ENCODE measurements around the gene ANKRD6.

Gene ANKRD6

DNA sequence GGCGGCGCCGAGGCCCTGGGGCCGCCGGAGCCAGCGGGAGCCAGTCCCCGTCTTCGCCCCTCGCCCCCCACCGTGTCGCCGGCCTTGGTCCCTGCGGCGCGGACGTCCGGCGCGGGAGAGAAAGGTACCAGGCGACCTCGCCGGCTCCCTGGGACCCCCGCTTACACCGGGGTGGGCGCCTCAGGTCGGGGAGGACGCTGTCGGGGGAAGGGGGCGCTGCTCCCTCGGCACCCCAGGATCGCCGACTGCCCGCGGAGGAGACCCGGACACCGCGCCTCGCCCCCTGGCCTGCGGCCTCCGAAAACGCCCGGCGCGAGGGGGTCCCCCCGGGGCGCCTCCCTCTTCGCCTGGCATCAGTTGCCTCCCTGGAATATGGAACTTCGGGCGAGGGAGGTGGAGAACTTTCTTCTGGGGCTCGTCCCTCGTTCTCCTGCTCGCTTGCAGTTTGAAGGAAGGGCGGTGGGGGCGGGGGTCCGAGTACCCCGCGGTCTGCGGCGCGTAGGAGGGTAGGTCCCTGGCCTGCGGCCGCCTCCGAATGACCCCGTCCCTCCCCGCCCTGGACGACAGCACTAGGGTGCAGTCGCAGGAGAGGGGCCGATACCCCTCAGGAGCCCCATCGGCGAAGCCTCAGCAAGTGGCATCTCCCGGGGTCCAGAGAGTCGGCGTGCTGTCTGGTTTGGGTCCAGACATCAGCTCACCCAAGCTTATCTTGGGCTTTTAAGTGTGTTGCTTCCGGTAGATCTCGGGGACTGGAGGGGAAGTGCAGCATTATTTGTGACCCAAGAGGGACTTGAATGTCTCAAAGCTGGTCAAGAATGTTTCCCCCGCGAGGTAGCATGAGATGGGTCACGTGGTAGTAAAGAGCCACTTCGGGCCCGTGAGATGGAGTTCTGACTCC is 549 bp downstream of the ANKRD6 start:
- H3K27ac ChIP-seq = no peak overlapping the region
- POLR2A ChIA-PET (ENCODE audit: low non-redundant PET) = no interaction called here
- DNase-seq (ENCODE audit: low spot score) = no peak
- CTCF ChIA-PET = interaction anchor here (1.1 to 1.4 kb wide), 2 partner anchors 11 to 176 kb away, joined by 3 to 4 read pairs; no protein-coding TSS in a partner anchor
- TF ChIP-seq, protein P1, sequence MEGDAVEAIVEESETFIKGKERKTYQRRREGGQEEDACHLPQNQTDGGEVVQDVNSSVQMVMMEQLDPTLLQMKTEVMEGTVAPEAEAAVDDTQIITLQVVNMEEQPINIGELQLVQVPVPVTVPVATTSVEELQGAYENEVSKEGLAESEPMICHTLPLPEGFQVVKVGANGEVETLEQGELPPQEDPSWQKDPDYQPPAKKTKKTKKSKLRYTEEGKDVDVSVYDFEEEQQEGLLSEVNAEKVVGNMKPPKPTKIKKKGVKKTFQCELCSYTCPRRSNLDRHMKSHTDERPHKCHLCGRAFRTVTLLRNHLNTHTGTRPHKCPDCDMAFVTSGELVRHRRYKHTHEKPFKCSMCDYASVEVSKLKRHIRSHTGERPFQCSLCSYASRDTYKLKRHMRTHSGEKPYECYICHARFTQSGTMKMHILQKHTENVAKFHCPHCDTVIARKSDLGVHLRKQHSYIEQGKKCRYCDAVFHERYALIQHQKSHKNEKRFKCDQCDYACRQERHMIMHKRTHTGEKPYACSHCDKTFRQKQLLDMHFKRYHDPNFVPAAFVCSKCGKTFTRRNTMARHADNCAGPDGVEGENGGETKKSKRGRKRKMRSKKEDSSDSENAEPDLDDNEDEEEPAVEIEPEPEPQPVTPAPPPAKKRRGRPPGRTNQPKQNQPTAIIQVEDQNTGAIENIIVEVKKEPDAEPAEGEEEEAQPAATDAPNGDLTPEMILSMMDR (conservative IDR thresholded peaks at IDR 0.05; ENCODE audit: low read depth) = peak; percentile 65

DNA sequence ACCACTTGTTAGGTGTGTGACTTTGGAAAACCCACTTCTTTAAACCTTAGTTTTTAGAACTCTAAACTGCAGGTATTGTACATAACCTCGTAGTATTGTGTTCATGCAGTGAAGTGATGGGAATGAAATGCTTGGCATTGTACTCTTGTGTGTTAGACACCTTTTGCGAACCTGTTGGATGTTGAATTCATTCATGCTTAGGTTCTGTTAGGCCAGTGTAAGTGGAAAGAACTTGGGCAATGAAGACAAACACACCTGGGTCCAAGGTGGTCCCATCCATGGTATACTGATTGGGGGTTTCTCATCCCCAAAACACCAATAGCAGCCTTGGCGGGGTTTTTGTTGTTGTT is 1.2 kb downstream of the ANKRD6 start:
- no peak for DNase-seq (ENCODE audit: low spot score)
- CTCF ChIA-PET = interaction anchor here (0.6 kb wide), 1 partner anchor 77 kb away, joined by 5 read pairs; no protein-coding TSS in a partner anchor
- no peak overlapping the region for H3K27ac ChIP-seq
- TF ChIP-seq, protein P1 (conservative IDR thresholded peaks at IDR 0.05; ENCODE audit: low read depth) = no peak
- POLR2A ChIA-PET (ENCODE audit: low non-redundant PET) = no interaction called here

DNA sequence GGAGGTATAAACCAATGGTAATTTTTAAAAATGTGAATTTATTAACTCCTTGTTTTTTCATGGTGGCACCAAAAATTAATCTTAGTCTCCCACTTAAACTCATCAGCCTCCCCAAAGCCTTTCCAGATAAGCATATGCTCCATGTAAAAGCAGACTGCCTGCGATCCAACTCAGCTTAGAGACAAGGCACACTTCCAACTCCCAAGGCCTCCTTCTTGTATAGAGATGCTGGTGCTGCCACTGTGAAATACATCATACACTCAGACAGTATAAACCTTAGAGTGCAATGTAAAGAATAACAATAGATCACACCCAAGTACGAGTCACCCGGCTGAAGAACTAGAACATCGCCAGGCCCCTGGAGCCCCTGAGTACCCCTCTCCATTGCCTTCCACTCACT is 2.0 kb downstream of the ANKRD6 start:
- H3K27ac ChIP-seq = no peak overlapping the region
- DNase-seq (ENCODE audit: low spot score) = no peak
- CTCF ChIA-PET = interaction anchor here (0.6 to 0.9 kb wide), 2 partner anchors 78 to 175 kb away, joined by 4 to 5 read pairs; no protein-coding TSS in a partner anchor
- POLR2A ChIA-PET (ENCODE audit: low non-redundant PET) = no interaction called here
- TF ChIP-seq, protein P1 (conservative IDR thresholded peaks at IDR 0.05; ENCODE audit: low read depth) = no peak

DNA sequence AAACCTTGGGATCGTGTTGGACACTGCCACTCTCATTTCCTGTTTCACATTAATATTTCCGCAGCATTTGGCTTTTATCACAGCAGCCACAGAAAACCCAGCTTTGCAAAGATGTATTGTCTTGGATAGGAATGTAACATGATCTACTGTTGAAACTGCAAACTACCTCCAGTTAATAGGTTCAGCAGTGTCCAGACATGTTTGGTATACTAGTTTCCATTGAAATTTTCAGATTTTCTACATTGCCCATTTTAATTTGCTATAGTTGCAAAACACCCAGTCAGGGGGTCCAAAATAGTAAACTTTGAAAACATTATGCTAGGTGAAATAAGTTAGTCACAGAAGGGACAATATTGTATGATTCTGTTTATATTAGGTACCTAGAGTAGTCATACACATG is 3.3 kb downstream of the ANKRD6 start:
- ChIA-PET POLR2A (ENCODE audit: low non-redundant PET) (no interaction called here), CTCF (interaction anchor here (0.6 to 0.8 kb wide), 2 partner anchors 161 to 1995 kb away, joined by 3 read pairs; no protein-coding TSS in a partner anchor)
- H3K27ac ChIP-seq = no peak overlapping the region
- no peak for DNase-seq (ENCODE audit: low spot score)
- TF ChIP-seq, protein P1 (conservative IDR thresholded peaks at IDR 0.05; ENCODE audit: low read depth) = no peak

DNA sequence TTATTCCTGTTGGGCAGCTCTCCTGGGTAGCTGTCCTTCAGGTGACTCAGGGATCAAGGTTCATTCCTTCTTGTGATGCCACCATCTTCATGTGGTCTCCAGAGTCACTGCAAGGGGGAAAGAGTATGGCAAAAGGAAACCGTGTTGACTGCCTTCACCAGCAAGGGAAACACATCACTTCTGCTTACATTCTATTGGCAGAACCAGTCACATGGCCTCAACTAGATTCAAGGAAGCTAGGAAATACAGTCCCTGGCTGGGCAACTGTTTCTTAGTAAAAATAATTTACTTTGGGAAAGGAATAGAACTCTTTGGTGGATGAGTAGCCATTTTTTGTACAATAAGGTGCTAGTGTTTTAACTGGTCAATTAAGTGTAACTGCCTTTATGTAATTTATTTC is 5.3 kb downstream of the ANKRD6 start:
- TF ChIP-seq, protein P1 (conservative IDR thresholded peaks at IDR 0.05; ENCODE audit: low read depth) = no peak
- ChIA-PET CTCF (no interaction called here), POLR2A (ENCODE audit: low non-redundant PET) (no interaction called here)
- no peak overlapping the region for H3K27ac ChIP-seq
- no peak for DNase-seq (ENCODE audit: low spot score)

DNA sequence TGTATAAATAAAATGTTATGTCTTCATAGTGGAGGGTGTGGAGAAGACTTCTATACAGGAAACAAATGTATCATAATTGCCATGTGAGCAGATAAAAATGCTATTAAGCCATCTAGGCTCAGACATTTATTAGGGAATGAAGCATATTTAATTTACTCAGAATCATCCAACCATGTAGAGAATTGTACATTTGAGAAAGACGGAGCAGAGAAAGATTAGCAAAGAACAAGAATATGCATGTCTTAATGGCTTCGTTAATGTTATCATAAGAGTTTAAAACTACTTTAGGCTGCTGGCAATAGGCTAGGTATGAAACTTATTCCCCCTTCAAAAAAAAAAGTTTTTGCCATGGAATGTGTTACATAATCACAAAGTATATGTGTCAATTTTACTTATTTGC is 6.1 kb downstream of the ANKRD6 start:
- POLR2A ChIA-PET (ENCODE audit: low non-redundant PET) = no interaction called here
- DNase-seq (ENCODE audit: low spot score) = no peak
- no peak overlapping the region for H3K27ac ChIP-seq
- TF ChIP-seq, protein P1 (conservative IDR thresholded peaks at IDR 0.05; ENCODE audit: low read depth) = no peak
- CTCF ChIA-PET = no interaction called here
